PC-9 (cell line): ENCODE results near the gene SCOC. TPM values are rescaled to one million over a fixed set of nuclear protein-coding genes. Genes with fewer than 3 reads are reported as not detected.

Source experiments
- BruUV-seq: library from RNA; stranded (reverse); fragments of 400-500 nt; replicated peaks from 2 replicates; lab custom pipeline; 2021; lab: Mats Ljungman, UMichigan
- CTCF ChIA-PET: fragments of 300-600 bp; sonication (Branson Sonifier 250); formaldehyde crosslinking; loops from one replicate; lab custom pipeline; 2022; ENCODE audit warnings: antibody characterized with exemption; lab: Charles Lee
- POLR2A ChIA-PET: fragments of 300-600 bp; sonication (Branson Sonifier 250); formaldehyde crosslinking; loops from one replicate; lab custom pipeline; 2022; ENCODE audit warnings: antibody characterized with exemption; ENCODE audit not compliant: unreplicated experiment; lab: Charles Lee
- DNase-seq, 2 experiments: peaks; one replicate each; pipeline versions ENCODE4 v3.0.0 to v3.0.0-alpha.2; 2015 to 2022; ENCODE audit warnings: mixed read lengths in 1 of 2
- H2AFZ ChIP-seq: fragments of 200-600 bp; sonication (generic); 2 replicates; pipeline ENCODE4 v1.8.1; 2017; ENCODE audit warnings: antibody characterized with exemption
- H3F3A ChIP-seq: fragments of 200-600 bp; sonication (generic); 2 replicates; pipeline ENCODE4 v1.8.1; 2017; ENCODE audit warnings: antibody characterized with exemption, mild to moderate bottlenecking, low read depth; ENCODE audit not compliant: insufficient read depth
- H3K27ac ChIP-seq: fragments of 200-600 bp; sonication (generic); 2 replicates; pipeline ENCODE4 v1.6.1; 2016; ENCODE audit warnings: mixed run types
- H3K27me3 ChIP-seq: fragments of 200-600 bp; sonication (generic); 2 replicates; pipeline ENCODE4 v1.6.1; 2016; ENCODE audit warnings: low read depth, mixed run types; ENCODE audit not compliant: insufficient read depth
- H3K36me3 ChIP-seq: fragments of 200-600 bp; sonication (generic); 2 replicates; pipeline ENCODE4 v1.6.1; 2016; ENCODE audit warnings: low read depth, mixed run types
- H3K4me1 ChIP-seq: fragments of 200-600 bp; sonication (generic); replicated peaks from 2 replicates; pipeline ENCODE4 v1.6.1; 2016; ENCODE audit warnings: mixed run types; ENCODE audit not compliant: insufficient read depth
- H3K4me2 ChIP-seq: fragments of 200-600 bp; sonication (generic); 2 replicates; pipeline ENCODE4 v1.6.1; 2017; ENCODE audit warnings: mixed run types
- H3K4me3 ChIP-seq: fragments of 200-600 bp; sonication (generic); 2 replicates; pipeline ENCODE4 v1.6.1; 2016; ENCODE audit warnings: mixed run types
- H3K79me2 ChIP-seq: fragments of 200-600 bp; sonication (generic); 2 replicates; pipeline ENCODE4 v1.6.1; 2017; ENCODE audit warnings: low read depth, mixed run types
- H3K9me2 ChIP-seq: fragments of 200-600 bp; sonication (generic); 2 replicates; pipeline ENCODE4 v1.8.1; 2017; ENCODE audit warnings: mild to moderate bottlenecking; ENCODE audit not compliant: insufficient read depth
- H3K9me3 ChIP-seq: fragments of 200-600 bp; sonication (generic); 2 replicates; pipeline ENCODE4 v1.8.1; 2016; ENCODE audit warnings: low read depth; ENCODE audit not compliant: insufficient read depth
- H4K20me1 ChIP-seq: fragments of 200-600 bp; sonication (generic); 2 replicates; pipeline ENCODE4 v1.8.1; 2017; ENCODE audit not compliant: insufficient read depth
- EZH2 ChIP-seq: fragments of 200-600 bp; sonication (generic); IDR thresholded peaks from 2 replicates; pipeline ENCODE4 v1.8.0; 2017; ENCODE audit warnings: antibody characterized with exemption, low read depth
- intact Hi-C: fragments of 100-400 bp; cut with micrococcal nuclease; formaldehyde crosslinking; loops from one replicate; pipeline ENCODE4 v1.10.0; 2022; ENCODE audit not compliant: unreplicated experiment
- total RNA-seq: library from RNA; stranded (reverse); gene quantifications from 2 replicates; pipeline ENCODE4 v1.2.3, GENCODE V29; 2021
- TF ChIP-seq, protein P1 (sequence below): fragments of 200-600 bp; sonication (generic); conservative IDR thresholded peaks from 2 replicates; pipeline ENCODE4 v1.6.1; 2017; ENCODE audit warnings: mixed run types, antibody characterized with exemption, mild to moderate bottlenecking, moderate library complexity

SCOC gene
- total RNA-seq, 1 experiment from 2014 or later, result 53.0 TPM

DNA sequence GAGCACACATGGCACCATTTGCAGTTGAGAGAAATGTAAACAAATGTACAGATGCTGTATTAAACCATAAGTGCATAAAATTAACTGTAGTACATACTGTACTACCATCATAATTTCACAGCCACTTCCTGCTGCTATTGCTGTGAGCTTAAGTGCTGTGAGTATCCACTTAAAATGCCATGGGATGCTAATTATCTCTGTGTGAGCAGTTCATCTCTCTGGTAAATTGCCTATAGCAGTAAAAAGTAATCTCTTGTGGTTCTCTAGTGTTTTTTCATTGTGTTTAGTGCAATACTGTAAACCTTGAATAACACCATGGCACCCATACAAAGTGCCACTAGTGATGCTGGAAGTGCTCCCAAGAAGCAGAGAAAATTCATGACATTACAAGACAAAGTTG, 9.9 kb upstream of the SCOC start:
- intact Hi-C loops, result loop anchor here (5.0 to 10.0 kb wide), 3 partner anchors 391 to 1331 kb away; partner anchors contain the start of gene TBC1D9
- no peaks in the 10 kb centered on the region for H3K27me3 ChIP-seq
- no peaks in the 10 kb centered on the region for H3K79me2 ChIP-seq
- H3K9me2 ChIP-seq, result no peaks in the 10 kb centered on the region
- no TSS peak for BruUV-seq
- no peak overlapping the region for H3K27ac ChIP-seq
- no peaks in the 10 kb centered on the region for H3K9me3 ChIP-seq
- no peak for DNase-seq
- no peak overlapping the region for H2AFZ ChIP-seq
- peaks cover 13% of the 10 kb centered on the region for H3K4me1 ChIP-seq
- no peaks in the 10 kb centered on the region for H3K36me3 ChIP-seq
- CTCF ChIA-PET, result no interaction called here
- H3K4me3 ChIP-seq, result no peak overlapping the region
- H3F3A ChIP-seq, result peaks cover 3% of the 10 kb centered on the region
- POLR2A ChIA-PET, result no interaction called here
- H4K20me1 ChIP-seq, result no peaks in the 10 kb centered on the region
- no peak overlapping the region for H3K4me2 ChIP-seq
- TF ChIP-seq, protein P1, sequence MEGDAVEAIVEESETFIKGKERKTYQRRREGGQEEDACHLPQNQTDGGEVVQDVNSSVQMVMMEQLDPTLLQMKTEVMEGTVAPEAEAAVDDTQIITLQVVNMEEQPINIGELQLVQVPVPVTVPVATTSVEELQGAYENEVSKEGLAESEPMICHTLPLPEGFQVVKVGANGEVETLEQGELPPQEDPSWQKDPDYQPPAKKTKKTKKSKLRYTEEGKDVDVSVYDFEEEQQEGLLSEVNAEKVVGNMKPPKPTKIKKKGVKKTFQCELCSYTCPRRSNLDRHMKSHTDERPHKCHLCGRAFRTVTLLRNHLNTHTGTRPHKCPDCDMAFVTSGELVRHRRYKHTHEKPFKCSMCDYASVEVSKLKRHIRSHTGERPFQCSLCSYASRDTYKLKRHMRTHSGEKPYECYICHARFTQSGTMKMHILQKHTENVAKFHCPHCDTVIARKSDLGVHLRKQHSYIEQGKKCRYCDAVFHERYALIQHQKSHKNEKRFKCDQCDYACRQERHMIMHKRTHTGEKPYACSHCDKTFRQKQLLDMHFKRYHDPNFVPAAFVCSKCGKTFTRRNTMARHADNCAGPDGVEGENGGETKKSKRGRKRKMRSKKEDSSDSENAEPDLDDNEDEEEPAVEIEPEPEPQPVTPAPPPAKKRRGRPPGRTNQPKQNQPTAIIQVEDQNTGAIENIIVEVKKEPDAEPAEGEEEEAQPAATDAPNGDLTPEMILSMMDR, result no peak
- TF ChIP-seq EZH2, result no peak

DNA sequence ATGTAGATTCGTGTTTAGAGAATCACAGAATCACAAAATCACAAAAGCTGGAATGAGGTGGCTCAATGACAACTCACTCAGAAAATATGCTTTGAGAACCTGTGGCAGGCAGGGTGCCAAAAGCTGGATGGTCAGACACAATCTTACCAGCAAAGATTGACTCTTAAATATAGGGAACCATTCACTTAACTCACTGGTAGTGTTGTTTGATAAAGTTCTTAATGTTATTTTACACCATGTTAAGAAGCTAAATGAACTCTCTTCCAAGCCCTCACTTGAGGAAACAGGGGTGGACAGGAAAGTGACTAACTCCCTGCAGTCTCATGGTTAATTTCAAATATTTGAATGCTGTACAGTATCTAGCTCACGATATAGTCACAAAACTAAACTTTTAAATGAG, 5.7 kb upstream of the SCOC start:
- CTCF ChIA-PET, result interaction anchor here (0.5 to 1.7 kb wide), 3 partner anchors 8 to 364 kb away, joined by 3 to 8 read pairs (median 7); no protein-coding TSS in a partner anchor
- H3F3A ChIP-seq, result peaks cover 9% of the 10 kb centered on the region
- H3K4me3 ChIP-seq, result no peak overlapping the region
- H3K79me2 ChIP-seq, result no peaks in the 10 kb centered on the region
- TF ChIP-seq, protein P1, result no peak
- TF ChIP-seq EZH2, result no peak
- intact Hi-C loops, result loop anchor here (2.0 to 10.0 kb wide), 3 partner anchors 267 to 787 kb away; partner anchors contain the start of gene TBC1D9
- H3K36me3 ChIP-seq, result no peaks in the 10 kb centered on the region
- no peak overlapping the region for H2AFZ ChIP-seq
- H3K27ac ChIP-seq, result peak overlapping the region; percentile 17
- no peaks in the 10 kb centered on the region for H3K27me3 ChIP-seq
- no peaks in the 10 kb centered on the region for H3K9me3 ChIP-seq
- no TSS peak for BruUV-seq
- DNase-seq, result peak; percentile 59 to 76
- H3K4me1 ChIP-seq, result peaks cover 26% of the 10 kb centered on the region
- peak overlapping the region; percentile 45; the same call in 1 of the 2 replicates for H3K4me2 ChIP-seq
- H4K20me1 ChIP-seq, result no peaks in the 10 kb centered on the region
- no peaks in the 10 kb centered on the region for H3K9me2 ChIP-seq
- POLR2A ChIA-PET, result no interaction called here

DNA sequence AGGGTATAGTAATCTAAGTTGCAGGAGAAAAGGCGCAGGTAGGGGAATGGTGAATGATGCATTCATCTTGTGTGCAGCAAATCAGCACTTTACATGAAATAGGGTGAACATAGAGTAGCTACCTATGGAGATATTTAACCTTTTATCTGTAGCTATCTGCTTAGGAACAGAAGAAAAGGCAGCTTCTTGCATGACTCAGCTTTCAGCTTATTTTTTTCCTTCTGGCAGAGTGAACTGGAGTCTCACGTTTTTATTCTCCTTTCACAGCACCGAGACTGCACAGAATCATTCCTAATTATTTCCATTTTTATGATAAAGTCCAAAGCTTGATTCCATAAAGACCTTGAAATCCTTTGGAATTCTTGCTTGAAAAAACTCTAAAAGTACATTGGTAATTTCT, 4.8 kb upstream of the SCOC start:
- no peaks in the 10 kb centered on the region for H3K27me3 ChIP-seq
- H3K9me2 ChIP-seq, result no peaks in the 10 kb centered on the region
- H3K9me3 ChIP-seq, result no peaks in the 10 kb centered on the region
- no peaks in the 10 kb centered on the region for H3K36me3 ChIP-seq
- H3K4me2 ChIP-seq, result no peak overlapping the region
- no peak overlapping the region for H3K4me3 ChIP-seq
- H3K4me1 ChIP-seq, result peaks cover 26% of the 10 kb centered on the region
- DNase-seq, result no peak
- no peak for TF ChIP-seq EZH2
- TF ChIP-seq, protein P1, result no peak
- intact Hi-C loops, result loop anchor here (10.0 kb wide), 2 partner anchors 386 to 786 kb away; partner anchors contain the start of gene TBC1D9
- H2AFZ ChIP-seq, result no peak overlapping the region
- peaks cover under 1% of the 10 kb centered on the region; the same call in 1 of the 2 replicates for H3K79me2 ChIP-seq
- ChIA-PET POLR2A (interaction anchor here (0.6 to 0.7 kb wide), 4 partner anchors 388 to 1068 kb away, joined by 3 to 5 read pairs (median 4); partner anchors contain the start of gene NAA15), CTCF (interaction anchor here (0.6 to 1.7 kb wide), 2 partner anchors 9 to 271 kb away, joined by 3 to 8 read pairs; no protein-coding TSS in a partner anchor)
- BruUV-seq, result no TSS peak
- no peaks in the 10 kb centered on the region for H4K20me1 ChIP-seq
- H3F3A ChIP-seq, result peaks cover 14% of the 10 kb centered on the region
- no peak overlapping the region for H3K27ac ChIP-seq
